NCI-H146 (cell line): ENCODE data around the gene MAN1A2.
"Not testable (repeated sequence)": the region's sequence is repeated elsewhere in the genome, so short reads cannot be mapped to it uniquely, and the experiment has no call there.

Source experiments
- DNase-seq: peaks from one replicate; lab custom pipeline; 2025; lab: John Stamatoyannopoulos, UW

Gene MAN1A2

DNA sequence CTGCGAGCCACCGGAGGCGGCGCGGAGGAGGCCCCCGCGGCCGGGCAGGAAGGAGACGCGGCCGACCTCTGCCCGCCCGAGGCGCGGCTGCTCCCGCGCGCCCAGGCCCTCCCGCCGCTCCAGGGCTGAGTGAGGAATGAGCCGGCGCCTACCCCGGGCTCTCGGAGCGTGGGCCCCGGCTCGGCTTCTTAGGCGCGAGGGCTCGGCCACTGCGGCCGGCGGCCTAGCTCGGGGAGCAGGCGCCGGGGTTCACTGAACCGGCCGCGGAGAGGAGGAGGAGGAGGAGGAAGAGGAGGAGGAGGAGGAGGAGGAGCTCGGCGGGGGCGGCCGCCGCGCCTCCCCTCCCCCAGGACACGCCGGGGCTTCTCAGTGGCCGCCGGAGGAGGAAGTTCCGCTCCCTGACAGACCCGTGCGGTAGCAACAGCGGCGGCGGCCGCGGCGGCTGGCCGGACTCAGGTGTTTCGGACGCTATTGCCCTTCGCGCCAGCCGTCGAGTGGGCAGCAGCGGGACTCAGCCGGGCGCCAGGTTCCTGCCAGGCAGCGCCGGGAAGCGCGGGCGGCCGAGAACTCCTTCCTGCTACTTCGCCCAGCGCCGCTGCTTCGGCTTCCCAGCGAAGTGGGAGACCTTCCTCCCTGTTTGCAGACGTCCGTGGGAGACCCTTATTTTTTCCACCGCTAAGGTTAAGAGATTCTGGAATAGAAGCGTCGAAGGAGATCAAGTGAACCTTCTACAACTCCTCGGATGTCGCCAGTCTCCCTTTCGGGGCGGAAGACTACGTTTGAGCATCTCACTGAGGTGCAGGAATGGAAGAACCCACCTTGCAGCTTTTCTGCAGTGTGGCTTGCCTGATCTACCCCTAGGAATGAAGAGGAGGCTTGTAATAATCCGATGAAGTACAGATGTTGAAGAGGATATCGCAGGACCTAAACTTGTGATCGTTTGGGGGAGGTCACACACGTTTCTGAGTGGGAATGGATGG is at the start of gene MAN1A2:
MAN1A2 (plus strand) TSS at position 404 of the 980 bp plus-strand sequence. CDS start 735 bp downstream, outside the sequence.
- peak; percentile 87 for DNase-seq

DNA sequence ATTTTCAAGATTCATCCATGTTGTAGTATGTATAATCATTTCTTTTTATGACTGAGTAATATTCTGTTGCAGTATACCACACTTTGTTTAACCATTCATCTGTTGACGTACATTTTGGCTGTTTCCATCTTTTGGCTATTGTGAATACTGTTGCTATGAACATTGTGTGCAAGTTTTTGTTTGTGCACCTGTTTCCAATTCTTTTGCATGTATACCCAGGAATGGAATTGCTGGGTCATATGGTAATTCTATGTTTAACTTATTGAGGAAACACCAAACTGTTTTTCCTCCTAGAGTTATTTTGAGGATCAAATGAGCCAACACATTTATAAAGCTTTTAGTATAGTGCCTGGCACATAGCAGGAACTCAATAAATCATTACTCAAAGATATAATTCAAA is 49.2 kb upstream of the MAN1A2 start:
- no peak for DNase-seq

DNA sequence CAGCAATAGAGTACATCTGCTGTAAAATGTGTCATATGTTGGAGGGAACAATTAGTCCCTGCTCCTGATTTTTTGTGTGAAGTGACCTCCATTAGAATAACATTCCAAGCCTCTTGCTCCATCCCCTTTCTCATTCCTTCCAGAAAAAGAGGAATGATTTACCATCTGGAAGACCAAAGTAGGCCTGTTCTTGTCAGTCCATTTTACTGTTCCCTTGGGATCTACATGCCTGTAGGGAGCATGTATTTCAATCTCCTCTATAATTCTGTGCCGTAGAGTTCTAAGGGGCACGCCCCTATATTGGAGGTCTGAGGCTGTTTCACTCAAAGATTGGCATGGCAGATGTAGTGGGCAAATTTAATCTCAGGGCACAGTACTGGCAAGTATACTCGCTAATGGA is 48.8 kb upstream of the MAN1A2 start:
- no peak for DNase-seq

DNA sequence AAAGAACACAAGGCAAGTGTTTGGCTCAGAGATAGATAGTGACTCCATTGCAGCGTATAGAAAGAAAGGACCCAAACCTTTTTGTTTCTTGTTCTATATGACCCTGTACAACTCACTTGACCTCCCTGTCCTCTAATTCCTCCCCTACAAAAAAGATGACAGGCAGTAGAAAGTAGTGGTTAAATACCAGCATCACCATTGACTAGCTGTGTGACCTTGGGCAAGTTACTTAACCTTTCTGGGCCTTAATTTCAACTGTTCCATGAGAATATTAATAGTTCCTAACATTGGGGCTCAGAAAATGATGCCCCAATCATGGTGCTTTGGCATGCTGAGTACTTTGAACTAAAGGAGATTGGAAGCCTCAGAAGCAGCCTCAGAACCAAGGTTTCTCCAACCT is 46.7 kb upstream of the MAN1A2 start:
- no peak for DNase-seq

DNA sequence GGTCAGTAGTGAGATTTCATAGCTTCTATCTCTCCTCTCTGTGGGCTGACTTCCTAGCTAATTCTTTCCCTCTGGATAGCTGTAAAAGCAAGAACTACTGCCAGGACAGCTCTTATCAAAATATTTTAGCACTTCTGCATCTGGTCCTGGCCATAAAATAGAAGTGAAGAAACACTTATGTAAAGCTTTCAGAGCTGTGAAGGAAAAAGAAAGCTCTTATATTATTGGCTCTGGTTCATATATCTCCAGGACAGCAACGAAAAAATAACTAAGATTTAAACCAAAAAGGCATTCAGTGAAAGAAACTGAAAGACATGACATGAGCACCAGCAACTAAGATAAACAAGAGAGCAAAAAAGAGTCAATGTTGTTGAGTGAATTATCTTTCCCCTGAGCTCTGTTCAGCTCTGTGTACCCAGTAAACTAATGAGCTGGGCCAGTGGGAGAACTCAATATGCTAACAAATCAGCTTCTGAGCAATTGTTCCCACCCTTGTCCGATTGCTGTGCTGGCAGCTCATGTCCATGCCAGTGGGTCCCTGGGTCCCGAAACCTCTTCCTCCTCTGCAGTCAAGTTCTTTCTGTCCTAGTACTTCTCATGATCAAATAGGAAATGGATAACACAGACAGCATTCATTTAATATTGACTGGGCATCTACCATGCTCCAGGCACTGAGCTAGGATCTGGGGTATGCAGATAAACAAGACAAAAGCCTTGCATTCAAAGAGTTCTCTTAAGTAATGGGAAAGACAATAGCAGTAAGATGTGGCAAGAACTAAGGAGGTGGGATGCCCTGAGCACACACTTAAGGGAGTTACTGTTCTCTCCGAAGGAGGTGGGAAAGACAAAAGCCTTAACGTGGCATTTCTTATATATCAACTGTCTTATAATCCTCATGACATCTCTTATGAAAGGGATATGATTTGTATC is 45.3 kb upstream of the MAN1A2 start:
- no peak for DNase-seq

GRCh38 chr1:117324357-117324756 is 42.9 kb upstream of the MAN1A2 start:
- DNase-seq = no peak

DNA sequence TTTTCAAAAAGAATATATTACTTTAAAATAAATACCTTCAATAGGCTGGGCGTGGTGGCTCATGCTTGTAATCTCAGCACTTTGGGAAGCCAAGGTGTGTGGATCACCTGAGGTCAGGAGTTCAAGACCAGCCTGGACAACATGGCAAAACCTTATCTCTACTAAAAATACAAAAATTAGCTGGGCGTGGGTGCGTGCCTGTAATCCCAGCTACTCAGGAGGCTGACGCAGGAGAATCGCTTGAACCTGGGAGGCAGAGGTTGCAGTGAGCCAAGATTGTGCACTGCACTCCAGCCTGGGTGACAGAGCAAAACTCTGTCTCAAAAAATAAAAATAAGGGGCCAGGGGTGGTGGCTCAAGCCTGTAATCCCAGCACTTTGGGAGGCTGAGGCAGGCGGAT is 41.2 kb upstream of the MAN1A2 start:
- DNase-seq = not testable (repeated sequence)

DNA sequence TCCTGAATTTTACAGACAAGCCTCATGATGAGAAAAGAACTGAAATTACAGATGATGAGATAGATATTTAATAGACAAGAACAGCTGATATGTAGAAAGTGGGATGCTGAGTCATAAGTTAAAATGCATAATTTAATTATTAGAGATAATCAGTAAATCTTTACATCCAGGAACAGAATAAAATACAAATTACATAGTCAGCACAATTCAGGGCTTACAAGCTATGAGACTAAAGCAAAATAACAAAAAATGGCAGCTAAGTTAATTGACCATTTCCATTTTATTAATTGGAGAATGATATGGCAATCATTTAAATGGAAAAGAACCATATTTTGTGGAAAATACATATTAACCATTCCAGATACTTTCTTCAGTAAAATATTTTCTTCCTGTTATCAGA is 40.2 kb upstream of the MAN1A2 start:
- no peak for DNase-seq

- no peak for DNase-seq
Measured at GRCh38 chr1:117335376-117336086, 31.7 kb upstream of the MAN1A2 start.

DNA sequence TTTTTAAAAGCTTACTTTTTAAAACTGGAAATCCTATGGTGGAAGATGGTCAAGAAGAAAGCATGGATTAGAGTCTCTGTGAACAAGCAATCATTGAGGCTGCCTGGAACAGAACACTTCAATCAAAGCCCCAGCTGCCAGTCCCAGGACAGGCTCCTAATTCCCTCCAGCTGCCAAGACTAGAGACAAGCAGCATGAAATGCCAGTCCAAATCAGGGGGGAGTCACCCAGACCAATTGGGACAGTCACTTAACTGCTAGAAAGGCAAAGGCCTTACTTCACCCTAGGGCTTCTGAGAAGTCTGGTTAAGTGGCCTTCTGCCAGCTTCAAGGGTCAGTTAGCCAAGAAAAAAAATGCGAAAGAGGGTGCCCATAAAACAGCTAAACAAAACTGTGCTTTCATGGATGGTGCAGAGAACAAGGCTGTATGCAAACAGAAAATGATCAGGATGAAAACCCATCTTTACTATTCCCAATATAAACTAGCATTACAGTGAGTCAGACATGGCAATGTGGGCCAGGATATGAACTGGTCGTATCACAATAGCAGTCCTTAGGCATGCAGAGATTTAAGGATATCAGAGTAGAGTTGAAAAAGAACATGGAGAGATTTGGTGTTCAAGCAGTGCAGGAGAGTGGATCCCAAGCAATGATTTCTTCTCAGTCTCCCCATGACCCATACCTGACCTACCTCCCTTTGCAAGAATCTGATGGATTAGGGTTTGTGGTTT is 31.0 kb upstream of the MAN1A2 start:
- no peak for DNase-seq

DNA sequence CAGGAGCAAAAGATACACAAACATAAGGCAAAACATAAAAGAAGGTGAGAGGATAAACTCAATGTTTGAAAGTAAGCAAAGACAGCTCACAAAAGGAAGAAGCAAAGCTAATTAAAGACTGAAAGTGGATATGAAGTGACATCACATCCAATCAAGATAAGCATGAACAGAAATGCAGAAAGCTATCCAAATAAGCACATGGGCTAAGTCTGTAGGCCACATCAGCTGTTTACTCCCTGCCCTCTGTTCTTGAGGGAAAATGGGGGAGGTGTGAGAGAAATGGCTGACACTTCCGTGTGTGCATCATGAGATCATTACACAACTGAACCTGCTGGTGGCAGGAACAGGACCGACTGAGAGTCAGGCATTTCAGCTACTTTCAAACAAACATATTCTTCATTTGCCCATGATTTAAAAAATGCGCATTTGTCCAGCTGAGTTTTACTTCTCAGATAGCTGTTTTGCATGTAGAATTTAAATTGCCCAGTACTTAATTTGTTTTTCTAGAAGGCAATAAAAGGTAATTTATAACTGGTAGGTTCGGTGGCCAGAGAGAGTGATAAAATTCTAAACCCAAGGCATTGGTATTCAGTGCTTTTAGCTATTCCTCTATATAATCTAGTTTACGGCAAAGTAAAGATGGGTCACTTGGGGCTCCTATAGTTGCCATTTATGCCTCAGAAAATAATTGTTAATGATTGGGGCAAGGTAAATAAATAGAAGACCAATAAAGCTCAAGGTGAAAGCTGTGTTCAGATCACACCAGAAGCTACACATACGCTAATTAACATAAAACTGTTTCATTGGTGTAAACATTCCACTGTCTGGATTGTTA is 27.2 kb upstream of the MAN1A2 start:
- peak; percentile 18 for DNase-seq

DNA sequence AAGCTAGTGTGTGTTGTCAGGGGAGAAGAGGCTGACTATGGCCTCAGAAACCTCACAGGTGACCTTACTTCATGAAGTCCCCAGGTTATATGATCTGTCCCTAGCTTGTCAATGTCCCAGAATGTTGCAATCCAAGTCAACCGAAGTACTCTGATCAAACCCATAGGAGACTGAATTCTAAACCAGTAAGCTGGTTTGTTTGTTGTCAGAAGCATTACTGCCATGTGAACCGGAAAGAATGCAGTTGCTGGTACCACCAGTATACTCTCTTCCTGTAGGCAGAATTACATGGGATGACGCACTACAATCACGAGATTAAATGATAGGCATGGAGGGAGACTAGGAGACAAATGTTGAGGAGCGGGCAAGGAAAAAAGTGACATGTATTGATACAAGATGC is 26.1 kb upstream of the MAN1A2 start:
- DNase-seq = no peak

DNA sequence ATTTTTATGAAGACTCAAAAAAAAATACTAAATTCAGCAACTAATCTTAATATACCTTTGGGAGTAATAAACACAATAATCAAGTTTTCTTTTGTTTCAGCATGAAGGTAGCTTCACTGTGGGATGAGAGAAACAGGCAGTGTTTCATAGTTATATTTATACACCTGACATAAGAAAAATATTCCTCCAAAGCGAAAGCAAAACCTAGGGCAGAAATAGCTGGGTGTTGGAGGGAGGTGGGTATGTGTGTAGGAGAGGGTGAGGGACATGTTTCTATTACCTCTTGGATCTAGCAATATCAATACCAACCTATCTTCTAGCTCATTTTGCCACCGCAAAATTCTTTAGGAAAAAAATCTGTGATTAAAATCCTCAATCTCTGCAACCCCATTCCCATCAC is 24.9 kb upstream of the MAN1A2 start:
- DNase-seq = no peak

DNA sequence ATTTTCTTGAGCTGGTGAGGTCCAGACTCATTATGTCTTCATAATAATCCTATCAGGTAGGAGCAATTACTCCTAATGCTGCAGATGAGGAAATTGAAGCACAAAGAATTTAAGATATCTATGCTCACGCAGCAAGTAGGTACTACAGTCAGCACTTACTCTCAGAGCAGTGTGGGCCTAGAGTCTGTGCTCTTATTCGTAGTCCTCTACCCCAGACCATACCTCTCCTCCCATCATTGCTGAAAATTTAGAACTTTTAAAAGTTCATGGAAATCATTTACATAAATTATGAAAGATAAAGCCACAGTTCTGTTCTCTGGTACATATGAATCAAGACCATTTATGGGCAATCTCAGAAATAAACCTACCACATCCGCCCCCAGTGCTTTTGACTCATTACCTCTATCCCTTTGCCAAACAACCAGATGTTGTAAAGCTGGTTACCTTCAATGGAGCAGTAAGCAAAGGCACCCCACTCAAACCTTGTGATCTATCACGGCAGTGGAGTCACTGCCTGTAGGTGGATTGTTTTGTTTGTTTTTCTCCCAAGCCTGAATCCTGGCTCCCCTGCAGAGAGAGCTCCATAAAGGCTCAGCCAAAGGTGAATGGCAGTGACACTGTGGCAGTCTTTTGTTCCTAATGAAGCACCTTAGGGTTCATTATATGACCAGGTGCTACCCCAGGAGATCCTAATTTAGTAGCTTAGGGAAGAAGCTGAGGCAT is 20.9 kb upstream of the MAN1A2 start:
- peak; percentile 96 for DNase-seq

GRCh38 chr1:117347907-117348306 is 19.3 kb upstream of the MAN1A2 start:
- DNase-seq = no peak

DNA sequence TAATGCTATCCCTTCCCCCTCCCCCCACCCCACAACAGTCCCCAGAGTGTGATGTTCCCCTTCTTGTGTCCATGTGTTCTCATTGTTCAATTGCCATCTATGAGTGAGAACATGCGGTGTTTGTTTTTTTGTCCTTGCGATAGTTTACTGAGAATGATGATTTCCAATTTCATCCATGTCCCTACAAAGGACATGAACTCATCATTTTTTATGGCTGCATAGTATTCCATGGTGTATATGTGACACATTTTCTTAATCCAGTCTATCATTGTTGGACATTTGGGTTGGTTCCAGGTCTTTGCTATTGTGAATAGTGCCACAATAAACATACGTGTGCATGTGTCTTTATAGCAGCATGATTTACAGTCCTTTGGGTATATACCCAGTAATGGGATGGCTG is 14.6 kb upstream of the MAN1A2 start:
- not testable (repeated sequence) for DNase-seq

DNA sequence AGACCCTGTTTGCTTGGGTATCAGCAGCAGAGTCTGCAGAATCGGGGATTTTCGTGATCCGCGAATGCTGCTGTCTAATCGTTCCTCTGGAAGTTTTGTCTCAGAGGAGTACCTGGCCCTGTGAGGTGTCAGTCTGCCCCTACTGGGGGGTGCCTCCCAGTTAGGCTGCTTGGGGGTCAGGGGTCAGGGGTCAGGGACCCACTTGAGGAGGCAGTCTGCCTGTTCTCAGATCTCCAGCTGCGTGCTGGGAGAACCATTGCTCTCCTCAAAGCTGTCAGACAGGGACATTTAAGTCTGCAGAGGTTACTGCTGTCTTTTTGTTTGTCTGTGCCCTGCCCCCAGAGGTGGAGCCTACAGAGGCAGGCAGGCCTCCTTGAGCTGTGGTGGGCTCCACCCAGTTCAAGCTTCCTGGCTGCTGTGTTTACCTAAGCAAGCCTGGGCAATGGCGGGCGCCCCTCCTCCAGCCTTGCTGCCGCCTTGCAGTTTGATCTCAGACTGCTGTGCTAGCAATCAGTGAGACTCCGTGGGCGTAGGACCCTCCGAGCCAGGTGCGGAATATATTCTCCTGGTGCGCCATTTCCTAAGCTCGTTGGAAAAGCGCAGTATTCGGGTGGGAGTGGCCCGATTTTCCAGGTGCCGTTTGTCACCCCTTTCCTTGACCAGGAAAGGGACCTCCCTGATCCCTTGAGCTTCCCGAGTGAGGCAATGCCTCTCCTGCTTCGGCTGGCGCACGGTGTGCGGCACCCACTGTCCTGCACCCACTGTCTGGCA is 9.2 kb upstream of the MAN1A2 start:
- peak; percentile 22 for DNase-seq

GRCh38 chr1:117358604-117358887 is 8.7 kb upstream of the MAN1A2 start:
- DNase-seq = peak; percentile 22
